GM12872 (cell line): ENCODE data around the gene PGS1.

Experiments
- CTCF ChIP-seq: IDR thresholded peaks from 3 replicates; pipeline ENCODE4 v1.5.1; 2011; ENCODE audit warnings: low read depth, mild to moderate bottlenecking, low read length, moderate library complexity; ENCODE audit not compliant: insufficient read depth

Gene PGS1

GRCh38 chr17:78468366-78468765, 89.9 kb downstream of the PGS1 start:
- TF ChIP-seq CTCF, result no peak

- TF ChIP-seq CTCF, result no peak
Measured at GRCh38 chr17:78469443-78469842, 91.0 kb downstream of the PGS1 start.

- no peak for TF ChIP-seq CTCF
Measured at GRCh38 chr17:78471635-78472034, 93.2 kb downstream of the PGS1 start.

GRCh38 chr17:78472035-78472905, 93.8 kb downstream of the PGS1 start:
- TF ChIP-seq CTCF, result no peak

GRCh38 chr17:78473951-78474613, 95.6 kb downstream of the PGS1 start:
- TF ChIP-seq CTCF, result no peak
